HTERT RPE-1 (cell line): Measurements from ENCODE around the gene OGT.
"Not testable (repeated sequence)": the region's sequence is repeated elsewhere in the genome, so short reads cannot be mapped to it uniquely, and the experiment has no call there.

Source experiments
- in situ Hi-C: fragments of 300-500 bp; cut with MboI; formaldehyde crosslinking; loops from 4 replicates; pipeline ENCODE4 v1.14.3; 2020; ENCODE audit warnings: low sequenced_read_pairs

Gene OGT

GRCh38 chrX:71579990-71580380 is 47.1 kb downstream of the OGT start:
- in situ Hi-C loops, result no loop called here

GRCh38 chrX:71581210-71581609 is 48.3 kb downstream of the OGT start:
- in situ Hi-C loops, result no loop called here

- in situ Hi-C loops, result no loop called here
These were observed 54.0 kb downstream of the OGT start for GRCh38 chrX:71586929-71587328.

GRCh38 chrX:71593210-71593609 is 60.3 kb downstream of the OGT start:
- in situ Hi-C loops, result not testable (repeated sequence)

- in situ Hi-C loops, result no loop called here
These were observed 67.1 kb downstream of the OGT start for GRCh38 chrX:71599965-71600364.

GRCh38 chrX:71603618-71604017 is 70.7 kb downstream of the OGT start:
- in situ Hi-C loops, result no loop called here

- in situ Hi-C loops, result no loop called here
These were observed 71.2 kb downstream of the OGT start for GRCh38 chrX:71604141-71604540.

GRCh38 chrX:71604796-71605568 is 72.1 kb downstream of the OGT start:
- in situ Hi-C loops, result no loop called here

- in situ Hi-C loops, result no loop called here
These were observed 73.8 kb downstream of the OGT start for GRCh38 chrX:71606536-71607216.

- in situ Hi-C loops, result no loop called here
These were observed 74.6 kb downstream of the OGT start for GRCh38 chrX:71607488-71607887.

GRCh38 chrX:71609095-71609750 is 76.3 kb downstream of the OGT start:
- in situ Hi-C loops, result no loop called here

GRCh38 chrX:71611736-71612135 is 78.8 kb downstream of the OGT start:
- in situ Hi-C loops, result not testable (repeated sequence)

GRCh38 chrX:71612256-71612655 is 79.4 kb downstream of the OGT start:
- in situ Hi-C loops, result no loop called here

GRCh38 chrX:71615056-71615455 is 82.2 kb downstream of the OGT start:
- in situ Hi-C loops, result no loop called here

- in situ Hi-C loops, result no loop called here
These were observed 83.0 kb downstream of the OGT start for GRCh38 chrX:71615954-71616353.

- in situ Hi-C loops, result no loop called here
These were observed 84.0 kb downstream of the OGT start for GRCh38 chrX:71616672-71617529.

- in situ Hi-C loops, result no loop called here
These were observed 84.8 kb downstream of the OGT start for GRCh38 chrX:71617742-71618141.

GRCh38 chrX:71618303-71618721 is 85.4 kb downstream of the OGT start, which contains the start of gene CXCR3:
TSS of gene CXCR3 (minus strand) at chrX:71618511. CDS start at chrX:71618449, 62 bp downstream.
- in situ Hi-C loops, result no loop called here

GRCh38 chrX:71618787-71619186 is 85.9 kb downstream of the OGT start:
- in situ Hi-C loops, result no loop called here

GRCh38 chrX:71619193-71619592 is 86.3 kb downstream of the OGT start:
- in situ Hi-C loops, result no loop called here

- in situ Hi-C loops, result no loop called here
These were observed 87.1 kb downstream of the OGT start for GRCh38 chrX:71619986-71620385.
